GM21529 (cell line): Measurements from ENCODE around the gene CENATAC.
"Not testable (repeated sequence)": the region's sequence is repeated elsewhere in the genome, so short reads cannot be mapped to it uniquely, and the experiment has no call there.

ENCODE experiments used
- ATAC-seq: cut with Tn5 transposase; IDR thresholded peaks from one replicate; pipeline ENCODE4 v1.9.1; 2021; ENCODE audit not compliant: unreplicated experiment

The CENATAC gene

DNA sequence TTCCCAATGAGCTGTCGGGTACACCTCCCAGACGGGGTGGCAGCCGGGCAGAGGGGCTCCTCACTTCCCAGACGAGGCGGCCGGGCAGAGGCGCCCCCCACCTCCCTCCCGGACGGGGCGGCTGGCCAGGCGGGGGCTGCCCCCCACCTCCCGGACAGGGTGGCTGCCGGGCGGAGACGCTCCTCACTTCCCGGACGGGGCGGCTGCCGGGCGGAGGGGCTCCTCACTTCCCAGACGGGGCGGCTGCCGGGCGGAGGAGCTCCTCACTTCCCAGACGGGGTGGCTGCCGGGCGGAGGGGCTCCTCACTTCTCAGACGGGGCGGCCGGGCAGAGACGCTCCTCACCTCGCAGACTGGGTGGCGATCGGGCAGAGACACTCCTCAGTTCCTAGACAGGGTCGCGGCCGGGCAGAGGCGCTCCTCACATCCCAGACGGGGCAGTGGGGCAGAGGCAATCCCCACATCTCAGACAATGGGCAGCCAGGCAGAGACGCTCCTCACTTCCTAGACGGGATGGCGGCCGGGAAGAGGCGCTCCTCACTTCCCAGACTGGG lies 6.4 kb upstream of the CENATAC start:
- ATAC-seq: not testable (repeated sequence)

DNA sequence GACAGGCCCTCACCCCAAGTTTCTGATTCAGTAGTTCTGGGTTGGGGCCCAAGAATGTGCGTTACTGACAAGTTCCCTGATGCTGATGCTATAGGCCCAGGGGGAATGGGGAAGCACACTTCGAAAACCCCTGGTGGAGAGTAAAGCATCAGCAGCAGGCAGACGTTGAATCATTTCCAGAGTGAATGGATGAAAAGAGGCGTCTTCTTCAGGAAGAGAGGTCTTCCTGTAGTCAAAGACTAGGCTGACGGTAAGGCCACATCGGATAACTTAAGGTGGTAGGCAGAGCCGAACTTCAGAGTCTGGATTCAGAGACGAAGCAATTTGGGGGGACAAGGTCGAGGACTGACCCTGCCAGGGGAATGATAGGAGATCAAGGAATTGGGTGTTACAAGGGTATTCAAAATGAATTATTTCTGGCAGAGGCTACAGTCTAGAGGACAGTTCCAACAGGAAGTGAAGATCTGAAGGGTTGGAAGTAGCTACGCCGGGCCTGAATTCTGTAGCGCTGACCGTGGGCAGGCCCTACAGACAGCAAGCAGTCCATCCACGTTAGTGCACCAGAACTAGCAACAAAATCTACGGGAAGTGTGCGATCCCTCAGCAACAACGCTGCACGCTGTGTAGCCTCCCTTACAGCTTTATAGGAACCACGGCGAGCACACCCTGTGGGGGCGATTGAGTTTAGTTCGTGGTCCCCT lies 862 bp upstream of the CENATAC start:
- peak; percentile 9 for ATAC-seq

GRCh38 chr11:118998388-118998717 lies 415 bp downstream of the CENATAC start:
- peak; percentile 10 for ATAC-seq

GRCh38 chr11:118998822-118999221 lies 884 bp downstream of the CENATAC start:
- no peak for ATAC-seq

DNA sequence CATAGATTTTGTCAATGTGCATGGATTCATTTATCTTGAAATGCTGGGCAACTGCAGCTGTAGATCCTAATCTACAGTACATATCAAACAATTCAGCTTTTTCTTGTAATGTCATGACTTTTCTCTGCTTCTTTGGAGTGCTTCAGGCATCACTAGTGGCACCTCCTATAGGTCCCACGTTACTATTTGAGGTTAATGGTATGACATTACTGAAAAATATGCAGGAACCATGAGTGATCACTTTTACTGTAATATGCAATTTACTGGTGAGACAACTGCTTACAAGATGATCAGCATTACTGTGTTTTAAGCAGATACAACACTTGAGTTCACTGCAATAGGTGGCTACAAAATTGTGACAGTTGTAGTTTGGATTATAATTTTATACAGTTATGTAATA lies 3.0 kb downstream of the CENATAC start:
- no peak for ATAC-seq

DNA sequence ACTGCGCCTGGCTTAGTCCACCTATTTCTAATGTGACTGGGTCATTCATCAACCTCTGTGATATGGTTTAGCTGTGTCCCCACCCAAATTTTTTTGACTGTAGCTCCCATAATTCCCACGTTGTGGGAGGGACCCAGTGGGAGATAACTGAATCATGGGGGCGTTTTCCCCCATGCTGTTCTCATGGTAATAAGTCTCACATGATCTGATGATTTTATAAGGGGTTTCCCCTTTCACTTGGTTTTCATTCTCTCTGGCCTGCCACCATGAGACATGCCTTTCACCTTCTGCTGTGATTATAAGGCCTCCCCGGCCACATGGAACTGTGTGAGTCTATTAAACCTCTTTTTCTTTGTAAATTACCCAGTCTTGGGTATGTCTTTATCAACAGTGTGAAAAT lies 8.7 kb downstream of the CENATAC start:
- ATAC-seq: no peak

DNA sequence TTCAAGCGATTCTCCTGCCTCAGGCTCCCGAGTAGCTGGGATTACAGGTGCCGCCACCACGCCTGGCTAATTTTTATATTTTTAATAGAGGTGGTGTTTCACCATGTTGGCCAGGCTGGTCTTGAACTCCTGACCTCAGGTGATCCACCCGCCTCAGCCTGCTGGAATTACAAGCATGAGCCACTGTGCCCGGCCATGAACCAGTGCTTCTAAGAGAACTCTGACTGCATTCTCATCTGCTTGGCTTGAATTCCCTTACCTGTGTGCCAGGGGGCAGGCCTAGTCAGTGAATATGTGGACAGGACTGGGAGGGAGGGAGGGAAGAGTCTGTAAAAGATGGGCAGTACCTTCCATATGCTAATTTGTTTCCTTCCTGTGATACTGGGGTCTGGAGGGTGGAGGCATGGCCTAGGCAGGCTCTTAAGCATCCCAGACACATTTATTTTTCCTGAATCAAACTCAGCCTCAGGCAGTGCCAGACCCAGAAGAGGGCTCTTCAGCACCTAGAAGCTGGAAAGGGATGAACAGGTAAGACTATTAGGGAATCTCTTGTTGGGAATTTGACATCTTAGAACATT lies 13.6 kb downstream of the CENATAC start:
- ATAC-seq: no peak

- no peak for ATAC-seq
Observed at GRCh38 chr11:119012629-119013170, 14.8 kb downstream of the CENATAC start.

DNA sequence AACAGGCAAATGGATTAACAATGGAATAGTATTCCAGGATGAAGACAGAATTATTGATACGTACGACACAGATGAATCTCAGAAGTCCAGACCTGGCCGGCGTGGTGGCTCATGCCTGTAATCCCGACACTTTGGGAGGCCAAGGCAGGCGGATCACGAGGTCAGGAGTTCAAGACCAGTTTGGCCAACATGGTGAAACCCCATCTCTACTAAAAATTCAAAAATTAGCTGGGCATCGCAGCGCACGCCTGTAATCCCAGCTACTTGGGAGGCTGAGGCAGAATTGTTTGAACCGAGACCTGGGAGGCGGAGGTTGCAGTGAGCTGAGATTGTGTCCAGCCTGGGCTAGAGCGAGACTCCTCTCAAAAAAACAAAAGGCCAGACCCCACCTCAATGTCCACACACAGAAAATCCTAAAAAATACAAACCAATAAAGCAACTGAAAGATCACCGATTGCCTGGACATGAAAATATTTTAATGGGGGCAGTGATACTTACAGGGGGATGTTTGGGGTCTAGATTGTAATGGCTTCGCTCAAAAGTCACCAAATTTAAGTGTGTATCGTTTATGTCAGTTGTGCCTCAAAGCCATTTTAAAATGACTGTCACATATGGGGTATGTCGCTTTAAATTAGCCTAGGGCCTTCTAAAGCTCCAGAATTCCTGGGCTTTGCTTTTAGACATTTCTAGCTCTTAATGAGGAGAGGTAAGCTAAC lies 16.4 kb downstream of the CENATAC start:
- no peak for ATAC-seq

GRCh38 chr11:119015054-119015611 lies 17.2 kb downstream of the CENATAC start:
- ATAC-seq: no peak

DNA sequence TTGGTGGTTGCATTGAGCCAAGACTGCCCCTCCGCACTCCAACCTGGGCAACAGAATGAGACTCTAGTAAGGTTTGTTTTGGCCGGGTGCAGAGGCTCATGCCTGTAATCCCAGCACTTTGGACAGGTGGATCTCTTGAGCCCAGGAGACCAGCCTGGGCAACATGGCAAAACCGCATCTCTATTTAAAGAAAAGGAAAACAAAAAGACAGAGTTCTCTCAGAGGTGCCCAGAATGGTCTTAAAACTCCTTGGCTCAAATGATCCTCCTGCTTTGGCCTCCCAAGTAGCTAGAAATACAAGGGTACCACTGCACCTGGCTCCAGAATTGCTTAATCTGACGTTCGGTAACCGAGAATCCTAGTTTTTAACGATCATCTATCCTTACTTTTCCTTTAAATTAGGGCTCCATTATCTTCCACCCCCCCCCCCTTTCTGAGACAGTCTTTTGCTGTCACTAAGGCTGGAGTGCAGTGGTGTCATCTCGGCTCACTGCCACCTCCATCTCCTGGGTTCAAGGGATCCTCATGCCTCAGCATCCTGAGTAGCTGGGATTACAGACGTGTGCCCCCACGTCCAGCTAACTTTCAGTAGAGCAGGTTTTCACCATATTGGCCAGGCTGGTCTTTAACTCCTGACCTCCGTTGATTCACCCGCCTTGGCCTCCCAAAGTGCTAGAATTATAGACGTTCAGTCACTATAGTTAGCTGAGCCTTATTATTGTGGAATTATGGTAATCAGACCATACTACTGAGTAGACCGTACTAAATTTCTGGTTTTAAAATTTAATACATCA lies 18.5 kb downstream of the CENATAC start:
- no peak for ATAC-seq

- ATAC-seq: not testable (repeated sequence)
Observed at GRCh38 chr11:119017377-119017776, 19.4 kb downstream of the CENATAC start.

GRCh38 chr11:119018074-119018938 lies 20.4 kb downstream of the CENATAC start, which contains the start of the genes RPS25 and TRAPPC4:
TSS of gene RPS25 (minus strand) at chr11:119018343. CDS start at chr11:119018284, 59 bp downstream.
TSS of gene TRAPPC4 (plus strand) at chr11:119018766. CDS start at chr11:119018796, 30 bp downstream.
- ATAC-seq: peak; percentile 83

DNA sequence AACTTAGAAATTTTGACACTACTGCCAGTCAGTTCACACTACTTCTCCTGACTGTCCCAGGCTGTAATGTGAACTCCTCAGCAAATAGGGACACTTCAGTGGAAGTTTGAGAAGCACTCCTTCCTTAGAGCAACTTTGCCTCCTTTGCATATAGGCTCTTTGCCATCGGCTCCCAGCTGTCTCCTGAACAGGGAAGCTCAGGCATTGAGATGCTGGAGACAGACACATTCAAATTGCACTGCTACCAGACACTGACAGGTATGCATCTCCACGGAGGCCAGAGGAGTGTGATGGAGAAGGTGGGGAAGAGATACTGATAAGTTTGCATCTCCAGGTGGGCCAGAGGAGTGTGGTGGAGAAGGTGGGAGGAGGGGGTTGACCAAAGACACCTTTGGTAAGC lies 22.1 kb downstream of the CENATAC start:
- no peak for ATAC-seq

- ATAC-seq: no peak
Observed at GRCh38 chr11:119021631-119022030, 23.7 kb downstream of the CENATAC start.

DNA sequence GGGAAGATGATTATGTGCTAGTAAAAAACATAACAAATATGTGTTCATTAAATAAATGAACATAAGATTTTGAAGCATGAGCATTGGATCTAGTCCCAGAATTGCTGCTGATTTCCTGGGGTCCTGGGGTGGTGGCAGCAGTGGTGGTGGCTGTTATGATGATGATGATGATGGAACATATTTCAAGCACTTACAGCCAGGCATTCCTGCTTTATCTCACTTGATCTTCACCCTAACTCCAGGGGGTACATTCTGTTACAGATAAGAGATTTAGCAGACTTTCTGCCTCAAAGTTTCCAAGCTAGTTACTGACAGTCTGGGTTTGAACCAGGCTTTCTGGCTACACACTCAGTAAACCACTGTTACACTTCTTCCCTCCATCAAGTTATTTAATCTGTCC lies 25.8 kb downstream of the CENATAC start:
- ATAC-seq: no peak

GRCh38 chr11:119024430-119025098 lies 26.6 kb downstream of the CENATAC start:
- ATAC-seq: no peak

- ATAC-seq: no peak
Observed at GRCh38 chr11:119025099-119025473, 27.1 kb downstream of the CENATAC start.

GRCh38 chr11:119025541-119025940 lies 27.6 kb downstream of the CENATAC start:
- no peak for ATAC-seq
